Spleen (tissue), 11 donors: Measurements from ENCODE around the gene ITGB4. TPM values are rescaled to one million over a fixed set of nuclear protein-coding genes. Genes with fewer than 3 reads are reported as not detected.

Source experiments
- DNase-seq: peaks from one replicate; pipeline ENCODE4 v3.0.0-alpha.2; 2020
- H3K27ac ChIP-seq, 8 donors: fragments of 200-600 bp; sonication (generic) in 7 of 8; 1 replicate in 4 of 8; 2 replicates in 4 of 8; pipeline versions ENCODE4 v1.5.0 to v1.8.0; 2016 to 2021; ENCODE audit warnings: inconsistent platforms in 4 of 8, mild to moderate bottlenecking in 4 of 8, moderate library complexity in 1 of 8
- H3K27me3 ChIP-seq, 7 donors: fragments of 200-600 bp; sonication (generic) in 6 of 7; replicated peaks in 1 of 7; 1 replicate in 4 of 7; 2 replicates in 3 of 7; pipeline versions ENCODE4 v1.5.0 to v1.8.0; 2016 to 2021; ENCODE audit warnings: inconsistent platforms in 3 of 7, mild to moderate bottlenecking in 1 of 7
- H3K36me3 ChIP-seq, 6 donors: fragments of 200-600 bp; sonication (generic) in 5 of 6; 1 replicate in 4 of 6; 2 replicates in 2 of 6; pipeline versions ENCODE4 v1.5.0 to v1.8.0; 2016 to 2021; ENCODE audit warnings: inconsistent platforms in 2 of 6
- H3K4me1 ChIP-seq, 6 donors: fragments of 200-600 bp; sonication (generic) in 5 of 6; 1 replicate in 3 of 6; 2 replicates in 3 of 6; pipeline versions ENCODE4 v1.5.0 to v1.8.0; 2016 to 2021; ENCODE audit warnings: inconsistent platforms in 3 of 6
- H3K4me3 ChIP-seq, 8 donors: fragments of 200-600 bp; sonication (generic) in 7 of 8; 1 replicate in 4 of 8; 2 replicates in 4 of 8; pipeline versions ENCODE4 v1.5.0 to v1.8.0; 2016 to 2021; ENCODE audit warnings: inconsistent platforms in 4 of 8, mild to moderate bottlenecking in 4 of 8, moderate library complexity in 2 of 8
- H3K9me3 ChIP-seq, 8 donors: fragments of 200-600 bp; sonication (generic) in 7 of 8; 1 replicate in 4 of 8; 2 replicates in 4 of 8; pipeline versions ENCODE4 v1.5.0 to v1.8.0; 2016 to 2021; ENCODE audit warnings: inconsistent platforms in 4 of 8
- CTCF ChIP-seq, 11 experiments: fragments of 200-600 bp in 7 of 11; fragments of 450-650 bp in 4 of 11; sonication (generic) in 4 of 11; IDR thresholded peaks in 8 of 11; conservative IDR thresholded peaks in 3 of 11; 1 replicate in 7 of 11; 2 replicates in 4 of 11; pipeline versions ENCODE4 v1.4.0 to v1.8.0; 2016 to 2021; ENCODE audit warnings: antibody characterized with exemption in 11 of 11, inconsistent platforms in 4 of 11, mild to moderate bottlenecking in 1 of 11
- POLR2A ChIP-seq, 3 donors: fragments of 450-650 bp; IDR thresholded peaks; one replicate each; pipeline ENCODE4 v1.5.1; 2017; ENCODE audit warnings: antibody characterized with exemption in 3 of 3, mild to moderate bottlenecking in 1 of 3
- POLR2AphosphoS5 ChIP-seq, 3 donors: sonication (generic); formaldehyde crosslinking; IDR thresholded peaks; one replicate each; pipeline ENCODE4 v1.5.1; 2017; ENCODE audit warnings: antibody characterized with exemption in 3 of 3
- WGBS, 5 donors: extraction: QIAGEN DNeasy Blood & Tissue Kit in 3 of 5; methylation state at CpG; one replicate each; pipeline versions ENCODE4 v1.1.5 to v1.1.7; 2013 to 2018; 5-methylcytosine and 5-hydroxymethylcytosine counted together
- intact Hi-C: fragments of 100-400 bp; cut with DNase I; formaldehyde crosslinking; loops from one replicate; pipeline ENCODE4 v1.15.0; 2023; ENCODE audit warnings: low total_unique reads
- polyA plus RNA-seq, 3 donors: library from polyadenylated mRNA; stranded (reverse); fragments of 200-250 nt; gene quantifications; one replicate each; pipeline ENCODE4 v1.2.1, GENCODE V29; 2013
- total RNA-seq, 7 donors: library from RNA; depleted of rRNA in 3 of 7; stranded (reverse); fragments of >200 nt in 3 of 7; fragmentation: NEBNext Ultra II Directional in 4 of 7; extraction: Animal tissue kit (Norgen Biotek cat#: 25700) in 4 of 7; gene quantifications; one replicate each; pipeline versions ENCODE4 v1.1.0 to v1.2.1, GENCODE V29; 2016 to 2021
- donor health status: healthy with polysubstance abuse.
- donor health status: DM: no; HTN: no; CAD: no; lungs with moderate emphysema.
- donor health status: DM: no; HTN: no; CAD: no.
- donor health status: Bipolar disorder and iron deficiency.
- donor health status: healthy.
- donor health status: DM: no; HTN: no; CAD: no.
- donor health status: DM: yes; HTN: yes; CAD: no.

The ITGB4 gene
- total and polyA plus RNA-seq, 10 donors = 16.6 to 205 (median 82.6) TPM

- Histone ChIP-seq H3K27me3 (peaks cover 0 to 28% (median 0%) of the 10 kb centered on the region in 7 donors), H3K4me1 (peaks cover 0 to 8% (median under 1%) of the 10 kb centered on the region in 6 donors), H3K36me3 (peaks cover 0 to 15% (median 10%) of the 10 kb centered on the region in 6 donors), H3K9me3 (no peaks in the 10 kb centered on the region), H3K4me3 (no peak overlapping the region), H3K27ac (no peak overlapping the region)
- no peak for TF ChIP-seq CTCF (IDR thresholded peaks at IDR 0.05 in 8 of 11, conservative IDR thresholded peaks at IDR 0.05 in 3 of 11)
- DNase-seq = no peak
- WGBS, 5 donors = 24 to 31% (median 28%) methylated on average over 2 of the region's 2 CpGs
- intact Hi-C loops = no loop called here
These were observed 8.8 kb upstream of the ITGB4 start for GRCh38 chr17:75712446-75712845.

- Histone ChIP-seq H3K27me3 (peaks cover 0 to 68% (median 16%) of the 10 kb centered on the region in 7 donors), H3K36me3 (peaks cover 0 to under 1% (median 0%) of the 10 kb centered on the region in 6 donors), H3K4me3 (no peak overlapping the region), H3K9me3 (no peaks in the 10 kb centered on the region), H3K4me1 (peaks cover 0 to 39% (median 27%) of the 10 kb centered on the region in 6 donors), H3K27ac (peak overlapping the region in 4 of 8 donors; percentile 86 to 93 (median 90))
- TF ChIP-seq POLR2AphosphoS5 (IDR thresholded peaks at IDR 0.05) (no peak), POLR2A (IDR thresholded peaks at IDR 0.05) (no peak), CTCF (IDR thresholded peaks at IDR 0.05 in 8 of 11, conservative IDR thresholded peaks at IDR 0.05 in 3 of 11) (no peak)
- intact Hi-C loops = no loop called here
- DNase-seq = no peak
- WGBS, 5 donors = 87 to 100% (median 98%) methylated on average over 2 of the region's 2 CpGs
These were observed 1.5 kb upstream of the ITGB4 start for GRCh38 chr17:75719732-75720131.

GRCh38 chr17:75721463-75722011 lies 278 bp downstream of the ITGB4 start:
- no peak for TF ChIP-seq CTCF (IDR thresholded peaks at IDR 0.05 in 8 of 11, conservative IDR thresholded peaks at IDR 0.05 in 3 of 11)
- TF ChIP-seq POLR2AphosphoS5 (IDR thresholded peaks at IDR 0.05) = no peak
- no peak for TF ChIP-seq POLR2A (IDR thresholded peaks at IDR 0.05)
- peak overlapping the region; percentile 65 to 93 (median 85) for H3K27ac ChIP-seq
- DNase-seq = no peak
- H3K9me3 ChIP-seq = no peaks in the 10 kb centered on the region
- intact Hi-C loops = no loop called here
- H3K4me1 ChIP-seq = peaks cover 0 to 55% (median 32%) of the 10 kb centered on the region in 6 donors
- peaks cover 0 to 19% (median 0%) of the 10 kb centered on the region in 6 donors for H3K36me3 ChIP-seq
- peaks cover 0 to 52% (median 16%) of the 10 kb centered on the region in 7 donors for H3K27me3 ChIP-seq
- H3K4me3 ChIP-seq = peak overlapping the region; percentile 40 to 75 (median 52)
- 7 to 71% (median 26%) methylated on average over 4 to 33 of the region's 33 CpGs for WGBS, 5 donors

- intact Hi-C loops = no loop called here
- H3K9me3 ChIP-seq = no peaks in the 10 kb centered on the region
- peak; percentile 86 for DNase-seq
- H3K36me3 ChIP-seq = peaks cover 0 to 24% (median 0%) of the 10 kb centered on the region in 6 donors
- H3K27ac ChIP-seq = peak overlapping the region; percentile 65 to 93 (median 85)
- peaks cover 0 to 47% (median 16%) of the 10 kb centered on the region in 7 donors for H3K27me3 ChIP-seq
- H3K4me1 ChIP-seq = peaks cover 0 to 55% (median 32%) of the 10 kb centered on the region in 6 donors
- peak in 1 of 3 donors; percentile 22 for TF ChIP-seq POLR2A (IDR thresholded peaks at IDR 0.05)
- TF ChIP-seq POLR2AphosphoS5 (IDR thresholded peaks at IDR 0.05) = peak; percentile 56 to 82 (median 67)
- no peak for TF ChIP-seq CTCF (IDR thresholded peaks at IDR 0.05 in 8 of 11, conservative IDR thresholded peaks at IDR 0.05 in 3 of 11)
- peak overlapping the region in 7 of 8 donors; percentile 40 to 75 (median 53) for H3K4me3 ChIP-seq
- WGBS, 5 donors = 67 to 82% (median 81%) methylated on average over 5 of the region's 5 CpGs
These were observed 817 bp downstream of the ITGB4 start for GRCh38 chr17:75722076-75722475.
